KOPT-K1 (cell line): ENCODE data around the gene LRRC2.
"Not testable (repeated sequence)": the region's sequence is repeated elsewhere in the genome, so short reads cannot be mapped to it uniquely, and the experiment has no call there.

Experiments
- H3K27ac ChIP-seq: fragments of 200-600 bp; sonication (generic); 2 replicates; pipeline ENCODE4 v1.5.1; 2016; ENCODE audit warnings: antibody characterized with exemption, mild to moderate bottlenecking, low read depth, low read length; ENCODE audit not compliant: poor library complexity, severe bottlenecking
- H3K36me3 ChIP-seq: fragments of 200-600 bp; sonication (generic); 2 replicates; pipeline ENCODE4 v1.5.1; 2017; ENCODE audit warnings: antibody characterized with exemption, mild to moderate bottlenecking, low read length, moderate library complexity; ENCODE audit not compliant: insufficient read depth
- H3K9me3 ChIP-seq: fragments of 200-600 bp; sonication (generic); 2 replicates; pipeline ENCODE4 v1.5.1; 2017; ENCODE audit warnings: antibody characterized with exemption, low read length, mild to moderate bottlenecking; ENCODE audit not compliant: insufficient read depth, poor library complexity, severe bottlenecking

LRRC2 gene

GRCh38 chr3:46549408-46549904, 16.6 kb downstream of the LRRC2 start:
- no peaks in the 10 kb centered on the region for H3K36me3 ChIP-seq
- peak overlapping the region; percentile 75 for H3K27ac ChIP-seq
- no peaks in the 10 kb centered on the region for H3K9me3 ChIP-seq

- peak overlapping the region; percentile 75 for H3K27ac ChIP-seq
- not testable (repeated sequence) for H3K9me3 ChIP-seq, H3K36me3 ChIP-seq
Measured at GRCh38 chr3:46548611-46549010, 17.5 kb downstream of the LRRC2 start.

- no peak overlapping the region for H3K27ac ChIP-seq
- no peaks in the 10 kb centered on the region for H3K9me3 ChIP-seq
- H3K36me3 ChIP-seq = no peaks in the 10 kb centered on the region
Measured at GRCh38 chr3:46546896-46547440, 19.1 kb downstream of the LRRC2 start.

- Histone ChIP-seq H3K9me3 (no peaks in the 10 kb centered on the region), H3K27ac (peak overlapping the region; percentile 20), H3K36me3 (no peaks in the 10 kb centered on the region)
Measured at GRCh38 chr3:46545818-46546630, 20.1 kb downstream of the LRRC2 start.

GRCh38 chr3:46544771-46545503, 21.2 kb downstream of the LRRC2 start:
- H3K27ac ChIP-seq = no peak overlapping the region
- no peaks in the 10 kb centered on the region for H3K36me3 ChIP-seq
- no peaks in the 10 kb centered on the region for H3K9me3 ChIP-seq

- H3K36me3 ChIP-seq = no peaks in the 10 kb centered on the region
- no peaks in the 10 kb centered on the region for H3K9me3 ChIP-seq
- peak overlapping the region; percentile 70 for H3K27ac ChIP-seq
Measured at GRCh38 chr3:46542801-46543201, 23.3 kb downstream of the LRRC2 start.

GRCh38 chr3:46542344-46542743, 23.8 kb downstream of the LRRC2 start:
- Histone ChIP-seq H3K27ac (peak overlapping the region; percentile 70), H3K9me3 (no peaks in the 10 kb centered on the region), H3K36me3 (no peaks in the 10 kb centered on the region)

GRCh38 chr3:46541835-46542234, 24.3 kb downstream of the LRRC2 start:
- Histone ChIP-seq H3K36me3 (no peaks in the 10 kb centered on the region), H3K9me3 (no peaks in the 10 kb centered on the region), H3K27ac (peak overlapping the region; percentile 70)

GRCh38 chr3:46540550-46540949, 25.6 kb downstream of the LRRC2 start:
- H3K36me3 ChIP-seq = no peaks in the 10 kb centered on the region
- H3K9me3 ChIP-seq = no peaks in the 10 kb centered on the region
- peak overlapping the region; percentile 99 for H3K27ac ChIP-seq

GRCh38 chr3:46539443-46540005, 26.6 kb downstream of the LRRC2 start:
- H3K27ac ChIP-seq = peak overlapping the region; percentile 99
- H3K9me3 ChIP-seq = no peaks in the 10 kb centered on the region
- H3K36me3 ChIP-seq = no peaks in the 10 kb centered on the region

GRCh38 chr3:46538803-46539442, 27.2 kb downstream of the LRRC2 start:
- Histone ChIP-seq H3K36me3 (no peaks in the 10 kb centered on the region), H3K27ac (peak overlapping the region; percentile 99), H3K9me3 (no peaks in the 10 kb centered on the region)

GRCh38 chr3:46538425-46538802, 27.7 kb downstream of the LRRC2 start:
- H3K9me3 ChIP-seq, H3K36me3 ChIP-seq: not testable (repeated sequence)
- peak overlapping the region; percentile 99 for H3K27ac ChIP-seq

- H3K27ac ChIP-seq = peak overlapping the region; percentile 99
- no peaks in the 10 kb centered on the region for H3K9me3 ChIP-seq
- no peaks in the 10 kb centered on the region for H3K36me3 ChIP-seq
Measured at GRCh38 chr3:46537779-46538178, 28.3 kb downstream of the LRRC2 start.

GRCh38 chr3:46537316-46537715, 28.8 kb downstream of the LRRC2 start:
- peak overlapping the region; percentile 99 for H3K27ac ChIP-seq
- H3K36me3 ChIP-seq = no peaks in the 10 kb centered on the region
- no peaks in the 10 kb centered on the region for H3K9me3 ChIP-seq

GRCh38 chr3:46536758-46537157, 29.3 kb downstream of the LRRC2 start:
- Histone ChIP-seq H3K9me3 (no peaks in the 10 kb centered on the region), H3K27ac (peak overlapping the region; percentile 99), H3K36me3 (no peaks in the 10 kb centered on the region)
